A549 (cell line): ENCODE results near the gene GPR21. TPM values are rescaled to one million over a fixed set of nuclear protein-coding genes. Genes with fewer than 3 reads are reported as not detected.

ENCODE experiments used
- ATAC-seq, 2 experiments: fragments of 200-7000 bp in 1 of 2; fragments of >200 bp in 1 of 2; cut with Nextera tagmentation in 1 of 2; cut with Tn5 transposase in 1 of 2; 3 replicates each; pipeline versions ENCODE4 v1.8.0 to v1.9.1; 2018 to 2020; ENCODE audit warnings: mild to moderate bottlenecking in 1 of 2, moderate library complexity in 1 of 2
- CTCF ChIA-PET: fragments of 300-600 bp; sonication (Branson Sonifier 250); formaldehyde crosslinking; extraction: SDS; loops from one replicate; lab custom pipeline; 2021; ENCODE audit warnings: antibody characterized with exemption, inconsistent platforms; lab: Yijun Ruan, JAX
- POLR2A ChIA-PET: fragments of 350-600 bp; formaldehyde crosslinking; extraction: SDS; loops from one replicate; lab custom pipeline; 2021; ENCODE audit warnings: antibody characterized with exemption, inconsistent platforms; lab: Yijun Ruan, JAX
- DNase-seq, 2 experiments: peaks; one replicate each; pipeline versions ENCODE4 v3.0.0 to v3.0.0-alpha.2; 2011 to 2016; ENCODE audit warnings: low read depth in 1 of 2, low spot score in 1 of 2
- FAIRE-seq: peaks from 2 replicates; lab custom pipeline; 2011; peaks lifted over from hg19 to GRCh38; lab: Jason Lieb, UNC
- H3K27ac ChIP-seq, 2 experiments: fragments of >200 bp; sonication (Bioruptor Twin); formaldehyde crosslinking; 3 replicates each; pipeline ENCODE4 v1.5.1; 2016 to 2017
- H3K4me1 ChIP-seq: fragments of >200 bp; sonication (Bioruptor Twin); formaldehyde crosslinking; 3 replicates; pipeline ENCODE4 v1.6.1; 2016
- H3K4me2 ChIP-seq: fragments of >200 bp; sonication (Bioruptor Twin); formaldehyde crosslinking; 3 replicates; pipeline ENCODE4 v1.6.1; 2016
- H3K4me3 ChIP-seq: fragments of >200 bp; sonication (Bioruptor Twin); formaldehyde crosslinking; 3 replicates; pipeline ENCODE4 v1.5.1; 2016
- H3K9me3 ChIP-seq: fragments of >200 bp; sonication (Bioruptor Twin); formaldehyde crosslinking; 3 replicates; pipeline ENCODE4 v1.6.1; 2016
- BCL3 ChIP-seq: fragments of >200 bp; sonication (Bioruptor Twin); formaldehyde crosslinking; IDR thresholded peaks from 3 replicates; pipeline ENCODE4 v1.6.1; 2016
- BHLHE40 ChIP-seq: IDR thresholded peaks from 2 replicates; pipeline ENCODE4 v1.6.1; 2012; ENCODE audit warnings: low read depth, low read length, inconsistent platforms
- CBX2 ChIP-seq: fragments of 200-600 bp; sonication (generic); IDR thresholded peaks from 2 replicates; pipeline ENCODE4 v1.6.1; 2016; ENCODE audit warnings: low read depth, mild to moderate bottlenecking, borderline replicate concordance
- CBX8 ChIP-seq: fragments of 200-600 bp; sonication (generic); IDR thresholded peaks from 2 replicates; pipeline ENCODE4 v1.6.1; 2016
- CEBPB ChIP-seq, 2 experiments: fragments of >200 bp in 1 of 2; sonication (Bioruptor Twin) in 1 of 2; formaldehyde crosslinking in 1 of 2; IDR thresholded peaks; 2 replicates each; pipeline ENCODE4 v1.6.1; 2012 to 2016
- CHD2 ChIP-seq: fragments of 150-350 bp; IDR thresholded peaks from 2 replicates; pipeline ENCODE4 v1.6.1; 2014; ENCODE audit warnings: low read length; ENCODE audit not compliant: partially characterized antibody
- CHD4 ChIP-seq: fragments of 200-600 bp; sonication (generic); IDR thresholded peaks from 2 replicates; pipeline ENCODE4 v1.6.1; 2016; ENCODE audit warnings: antibody characterized with exemption, mild to moderate bottlenecking, borderline replicate concordance
- CTCF ChIP-seq: fragments of >200 bp; sonication (Bioruptor Twin); formaldehyde crosslinking; IDR thresholded peaks from 3 replicates; pipeline ENCODE4 v1.5.1; 2016
- EP300 ChIP-seq, 2 experiments: fragments of >200 bp; sonication (Bioruptor Twin); formaldehyde crosslinking; IDR thresholded peaks; 2 replicates in 1 of 2; 3 replicates in 1 of 2; pipeline ENCODE4 v1.6.1; 2016 to 2017
- ESRRA ChIP-seq: fragments of 150-350 bp; IDR thresholded peaks from 2 replicates; pipeline ENCODE4 v1.6.1; 2014; ENCODE audit warnings: mild to moderate bottlenecking, low read length, borderline replicate concordance
- FOSL2 ChIP-seq, 2 experiments: fragments of 450-650 bp in 1 of 2; fragments of >200 bp in 1 of 2; sonication (Bioruptor Twin) in 1 of 2; formaldehyde crosslinking; IDR thresholded peaks; 2 replicates each; pipeline versions ENCODE4 v1.5.0 to v1.6.1; 2016 to 2020; ENCODE audit warnings: mild to moderate bottlenecking in 1 of 2, moderate library complexity in 1 of 2
- FOXS1 ChIP-seq: fragments of 250-450 bp; sonication (Bioruptor Pico); IDR thresholded peaks from 2 replicates; pipeline ENCODE4 v1.5.0; 2020; ENCODE audit warnings: mild to moderate bottlenecking, moderate library complexity
- GATA3 ChIP-seq: IDR thresholded peaks from 2 replicates; pipeline ENCODE4 v1.6.1; 2012; ENCODE audit warnings: borderline replicate concordance
- HDAC2 ChIP-seq: fragments of 200-600 bp; sonication (generic); IDR thresholded peaks from 2 replicates; pipeline ENCODE4 v1.6.1; 2016
- HOXA7 ChIP-seq: fragments of 250-450 bp; sonication (Bioruptor Pico); IDR thresholded peaks from 2 replicates; pipeline ENCODE4 v1.5.0; 2020; ENCODE audit warnings: mild to moderate bottlenecking, moderate library complexity
- HOXB5 ChIP-seq: fragments of 250-450 bp; sonication (Bioruptor Pico); IDR thresholded peaks from 2 replicates; pipeline ENCODE4 v1.5.0; 2020; ENCODE audit warnings: mild to moderate bottlenecking, moderate library complexity
- JUNB ChIP-seq: fragments of >200 bp; sonication (Bioruptor Twin); formaldehyde crosslinking; IDR thresholded peaks from 2 replicates; pipeline ENCODE4 v1.6.1; 2016
- KDM1A ChIP-seq: fragments of 200-600 bp; sonication (generic); IDR thresholded peaks from 2 replicates; pipeline ENCODE4 v1.6.1; 2016; ENCODE audit warnings: low read depth, mild to moderate bottlenecking
- KDM5A ChIP-seq: fragments of 200-600 bp; sonication (generic); IDR thresholded peaks from 2 replicates; pipeline ENCODE4 v1.6.1; 2016; ENCODE audit warnings: antibody characterized with exemption, mild to moderate bottlenecking
- MAFK ChIP-seq: fragments of 450-650 bp; IDR thresholded peaks from 2 replicates; pipeline ENCODE4 v1.6.1; 2014; ENCODE audit not compliant: partially characterized antibody
- MAZ ChIP-seq: fragments of 150-350 bp; IDR thresholded peaks from 2 replicates; pipeline ENCODE4 v1.6.1; 2014; ENCODE audit warnings: antibody characterized with exemption, low read depth, low read length, borderline replicate concordance
- NFE2L2 ChIP-seq: fragments of 150-350 bp; conservative IDR thresholded peaks from 2 replicates; pipeline ENCODE4 v1.6.1; 2014; ENCODE audit warnings: low read length
- PBX3 ChIP-seq: IDR thresholded peaks from 2 replicates; pipeline ENCODE4 v1.6.1; 2012
- PHF8 ChIP-seq: fragments of 200-600 bp; sonication (generic); IDR thresholded peaks from 2 replicates; pipeline ENCODE4 v1.6.1; 2016; ENCODE audit warnings: low read depth, mild to moderate bottlenecking, antibody characterized with exemption, moderate library complexity, borderline replicate concordance
- POLR2AphosphoS2 ChIP-seq: conservative IDR thresholded peaks from 2 replicates; pipeline ENCODE4 v1.6.1; 2012; ENCODE audit warnings: low read length, improper control_type of control experiment, inconsistent platforms
- RAD21 ChIP-seq, 2 experiments: fragments of >200 bp in 1 of 2; sonication (Bioruptor Twin) in 1 of 2; formaldehyde crosslinking in 1 of 2; IDR thresholded peaks in 1 of 2; conservative IDR thresholded peaks in 1 of 2; 2 replicates in 1 of 2; 3 replicates in 1 of 2; pipeline ENCODE4 v1.6.1; 2012 to 2018; ENCODE audit warnings: inconsistent platforms in 1 of 2
- RCOR1 ChIP-seq: fragments of 150-350 bp; IDR thresholded peaks from 2 replicates; pipeline ENCODE4 v1.6.1; 2014; ENCODE audit warnings: antibody characterized with exemption, low read length, low read depth
- RNF2 ChIP-seq: fragments of 200-600 bp; sonication (generic); IDR thresholded peaks from 2 replicates; pipeline ENCODE4 v1.6.1; 2016; ENCODE audit warnings: low read depth, mild to moderate bottlenecking, antibody characterized with exemption, moderate library complexity, borderline replicate concordance
- SREBF2 ChIP-seq: fragments of 450-650 bp; IDR thresholded peaks from 2 replicates; pipeline ENCODE4 v1.6.1; 2014; ENCODE audit warnings: mild to moderate bottlenecking, moderate library complexity
- TP53 ChIP-seq: fragments of 250-450 bp; sonication (Bioruptor Pico); IDR thresholded peaks from 2 replicates; pipeline ENCODE4 v1.5.0; 2021; ENCODE audit warnings: mild to moderate bottlenecking, moderate library complexity
- ZC3H11A ChIP-seq: fragments of 450-650 bp; IDR thresholded peaks from 2 replicates; pipeline ENCODE4 v1.6.1; 2014; ENCODE audit warnings: antibody characterized with exemption, mild to moderate bottlenecking
- ZSCAN20 ChIP-seq: fragments of 250-450 bp; sonication (Bioruptor Pico); IDR thresholded peaks from 2 replicates; pipeline ENCODE4 v1.8.0; 2022; ENCODE audit warnings: mild to moderate bottlenecking, moderate library complexity
- WGBS: methylation state at CpG from one replicate; pipeline ENCODE4 v1.1.6; 2017; ENCODE audit errors: missing lambda C conversion rate; 5-methylcytosine and 5-hydroxymethylcytosine counted together
- polyA plus RNA-seq, 4 experiments: library from polyadenylated mRNA; depleted of rRNA in 3 of 4; stranded (reverse); fragments of >200 nt; fragmentation: RNase III in 1 of 4; extraction: RNeasy Plus Mini Kit Qiagen cat#74134 plus additional on column Dnase treatment in 1 of 4; gene quantifications; 2 replicates in 3 of 4; 3 replicates in 1 of 4; pipeline ENCODE4 v1.2.3, GENCODE V29; 2011 to 2017

The GPR21 gene
- polyA plus RNA-seq, 2 of the 4 experiments (the other 2 are of a cell fraction) = 0.13 TPM; not detected in 1

- no peak for TF ChIP-seq HDAC2
- TF ChIP-seq TP53 = no peak
- TF ChIP-seq CEBPB (IDR thresholded peaks at IDR 0.05) = no peak
- no peak for TF ChIP-seq GATA3
Measured at GRCh38 chr9:123005964-123006363, 27.5 kb upstream of the GPR21 start (continued).

- H3K4me2 ChIP-seq = no peak overlapping the region
- ChIA-PET CTCF (interaction anchor here (0.9 to 1.2 kb wide), 4 partner anchors 10 to 347 kb away, joined by 3 to 5 read pairs (median 4); partner anchors contain the start of gene ZBTB6), POLR2A (no interaction called here)
- no peaks in the 10 kb centered on the region for H3K9me3 ChIP-seq
- ATAC-seq = no peak
- FAIRE-seq = no peak
- H3K4me1 ChIP-seq = peaks cover 14% of the 10 kb centered on the region
- 74% methylated on average over 5 of the region's 5 CpGs for WGBS
- no peak overlapping the region for H3K4me3 ChIP-seq
- DNase-seq = no peak
- TF ChIP-seq HOXA7 (no peak), SREBF2 (no peak), MAZ (no peak), KDM1A (no peak), CHD2 (no peak), JUNB (no peak), CHD4 (no peak), NFE2L2 (no peak), HOXB5 (CRISPR knock-in tag) (no peak), CBX8 (no peak), ZSCAN20 (CRISPR knock-in tag) (no peak), FOXS1 (CRISPR knock-in tag) (no peak), RNF2 (no peak), KDM5A (no peak), MAFK (no peak), EP300 (IDR thresholded peaks at IDR 0.05) (no peak), RAD21 (conservative IDR thresholded peaks at IDR 0.05 in 1 of 2, IDR thresholded peaks at IDR 0.05 in 1 of 2) (no peak), RCOR1 (no peak), FOSL2 (IDR thresholded peaks at IDR 0.05) (no peak), FOSL2 (CRISPR knock-in tag; IDR thresholded peaks at IDR 0.05) (no peak)
- no peak overlapping the region for H3K27ac ChIP-seq
Measured at GRCh38 chr9:123007269-123007668, 26.2 kb upstream of the GPR21 start.

- CTCF ChIA-PET = no interaction called here
- no peak for FAIRE-seq
- no peaks in the 10 kb centered on the region for H3K9me3 ChIP-seq
- no peak overlapping the region for H3K4me3 ChIP-seq
- POLR2A ChIA-PET = no interaction called here
- no peak overlapping the region for H3K27ac ChIP-seq
- ATAC-seq = no peak
- DNase-seq = no peak
- peaks cover 4% of the 10 kb centered on the region; the same call in 2 of the 3 replicates for H3K4me1 ChIP-seq
- TF ChIP-seq CBX2 = no peak
- TF ChIP-seq MAFK = no peak
- TF ChIP-seq POLR2AphosphoS2 = no peak
- no peak for TF ChIP-seq SREBF2
- no peak for TF ChIP-seq NFE2L2
- no peak for TF ChIP-seq JUNB
- no peak for TF ChIP-seq BHLHE40
- no peak for TF ChIP-seq PBX3
- no peak for TF ChIP-seq ESRRA
- TF ChIP-seq CTCF = no peak
- no peak for TF ChIP-seq ZC3H11A
- TF ChIP-seq GATA3 = no peak
- no peak for TF ChIP-seq CEBPB (IDR thresholded peaks at IDR 0.05)
- TF ChIP-seq CBX8 = no peak
- TF ChIP-seq PHF8 = no peak
- no peak for TF ChIP-seq BCL3
- no peak overlapping the region for H3K4me2 ChIP-seq
Measured at GRCh38 chr9:123008909-123009308, 24.6 kb upstream of the GPR21 start.
